ELR (cell line): ENCODE measurements around the gene ANGPTL4.
A peak's percentile ranks its signal among the peaks of the same experiment; 100 is the strongest.
"Not testable (repeated sequence)": the region's sequence is repeated elsewhere in the genome, so short reads cannot be mapped to it uniquely, and the experiment has no call there.

Experiments
- DNase-seq: peaks from one replicate; pipeline ENCODE4 v3.0.0-alpha.2; 2015; ENCODE audit warnings: low read depth

The ANGPTL4 gene

DNA sequence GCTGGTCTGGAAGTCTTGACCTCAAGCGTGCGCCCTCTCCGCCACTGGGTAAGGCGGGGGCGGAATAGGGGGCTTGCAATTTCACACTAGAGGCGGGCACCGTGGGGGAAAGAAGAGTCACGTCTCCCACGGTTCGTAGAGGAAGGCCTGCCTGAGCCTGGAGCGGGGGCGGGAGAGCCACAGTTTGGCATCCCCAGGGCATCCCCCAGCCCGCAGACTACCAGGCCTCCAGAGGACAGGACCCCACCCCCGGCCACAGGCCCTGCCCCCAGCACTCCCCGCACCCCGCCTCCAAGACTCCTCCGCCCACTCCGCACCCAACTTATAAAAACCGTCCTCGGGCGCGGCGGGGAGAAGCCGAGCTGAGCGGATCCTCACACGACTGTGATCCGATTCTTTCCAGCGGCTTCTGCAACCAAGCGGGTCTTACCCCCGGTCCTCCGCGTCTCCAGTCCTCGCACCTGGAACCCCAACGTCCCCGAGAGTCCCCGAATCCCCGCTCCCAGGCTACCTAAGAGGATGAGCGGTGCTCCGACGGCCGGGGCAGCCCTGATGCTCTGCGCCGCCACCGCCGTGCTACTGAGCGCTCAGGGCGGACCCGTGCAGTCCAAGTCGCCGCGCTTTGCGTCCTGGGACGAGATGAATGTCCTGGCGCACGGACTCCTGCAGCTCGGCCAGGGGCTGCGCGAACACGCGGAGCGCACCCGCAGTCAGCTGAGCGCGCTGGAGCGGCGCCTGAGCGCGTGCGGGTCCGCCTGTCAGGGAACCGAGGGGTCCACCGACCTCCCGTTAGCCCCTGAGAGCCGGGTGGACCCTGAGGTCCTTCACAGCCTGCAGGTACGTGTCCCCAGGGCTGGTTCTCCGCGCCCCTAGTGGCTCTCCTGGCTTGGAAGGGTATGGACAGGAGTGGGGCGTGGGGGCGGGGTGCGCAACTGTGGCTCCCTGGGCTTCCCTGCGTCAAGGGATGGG lies at the start of gene ANGPTL4:
ANGPTL4 (plus strand) TSS at position 353 of the 969 bp plus-strand sequence; CDS start at position 520, 167 bp downstream.
- peak; percentile 86 for DNase-seq

DNA sequence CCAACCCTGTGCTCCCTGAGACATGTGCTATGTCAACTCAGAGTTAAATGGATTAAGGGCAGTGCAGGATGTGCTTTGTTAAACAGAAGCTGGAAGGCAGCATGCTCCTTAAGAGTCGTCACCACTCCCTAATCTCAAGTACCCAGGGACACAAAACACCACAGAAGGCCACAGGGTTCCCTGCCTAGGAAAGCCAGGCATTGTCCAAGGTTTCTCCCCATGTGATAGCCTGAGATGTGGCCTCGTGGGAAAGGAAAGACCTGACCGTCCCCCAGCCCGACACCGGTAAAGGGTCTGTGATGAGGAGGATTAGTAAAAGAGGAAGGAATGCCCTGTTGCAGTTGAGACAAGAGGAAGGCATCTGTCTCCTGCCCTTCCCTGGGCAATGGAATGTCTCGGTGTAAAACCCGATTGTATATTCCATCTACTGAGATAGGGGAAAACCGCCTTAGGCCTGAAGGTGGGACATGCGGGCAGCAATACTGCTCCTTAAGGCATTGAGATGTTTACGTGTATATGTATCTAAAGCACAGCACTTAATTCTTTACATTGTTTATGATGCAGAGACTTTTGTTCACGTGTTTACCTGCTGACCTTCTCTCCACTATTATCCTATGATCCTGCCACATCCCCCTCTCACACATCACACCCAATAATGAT lies 48.8 kb upstream of the ANGPTL4 start:
- DNase-seq = not testable (repeated sequence)

- DNase-seq = no peak
These were observed 47.4 kb upstream of the ANGPTL4 start for GRCh38 chr19:8316351-8317125.

DNA sequence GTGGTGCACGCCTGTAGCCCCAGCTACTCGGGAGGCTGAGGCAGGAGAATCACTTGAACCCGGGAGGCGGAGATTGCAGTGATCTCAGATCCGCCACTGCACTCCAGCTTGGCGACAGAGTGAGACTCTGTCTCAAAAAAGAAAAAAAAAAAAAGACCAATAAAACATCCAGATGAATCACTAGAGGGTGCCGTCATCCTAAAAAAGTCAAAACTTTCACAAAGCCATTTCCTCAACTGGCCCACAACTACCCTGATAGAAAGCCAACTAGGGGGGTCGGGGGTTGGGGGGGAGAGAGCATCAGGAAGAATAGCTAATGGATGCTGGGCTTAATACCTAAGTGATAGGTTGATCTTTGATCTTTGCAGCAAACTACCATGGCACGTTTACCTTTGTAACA lies 45.1 kb upstream of the ANGPTL4 start:
- peak; percentile 28 for DNase-seq

DNA sequence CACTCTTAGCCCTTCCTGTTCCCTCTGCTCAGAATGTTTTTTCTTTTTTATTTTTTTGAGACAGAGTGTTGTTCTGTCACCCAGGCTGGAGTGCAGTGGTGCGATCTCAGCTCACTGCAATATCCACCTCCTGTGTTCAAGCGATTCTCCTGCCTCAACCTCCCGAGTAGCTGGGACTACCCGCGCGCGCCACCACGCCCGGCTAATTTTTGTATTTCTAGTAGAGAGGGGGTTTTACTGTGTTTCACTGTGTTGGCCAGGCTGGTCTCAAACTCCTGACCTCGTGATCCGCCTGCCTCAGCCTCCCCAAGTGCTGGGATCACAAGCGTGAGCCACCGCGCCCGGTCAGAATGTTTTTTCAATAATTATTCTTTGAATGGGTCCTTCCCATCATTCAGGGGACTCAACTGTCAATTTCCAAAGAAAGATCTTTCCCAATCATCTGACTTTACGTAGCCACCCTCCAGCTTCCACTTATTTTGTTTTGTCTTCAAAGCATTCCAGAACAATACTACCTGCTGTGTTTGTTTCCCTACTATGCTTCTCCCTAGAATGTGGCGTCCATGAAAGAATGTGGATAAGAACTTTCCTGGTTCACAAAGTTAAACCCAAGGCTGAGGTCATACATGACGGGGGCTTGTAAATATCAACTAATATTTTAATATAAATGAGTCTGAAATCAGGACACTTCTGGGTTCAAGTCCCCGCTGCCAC lies 44.0 kb upstream of the ANGPTL4 start:
- no peak for DNase-seq

DNA sequence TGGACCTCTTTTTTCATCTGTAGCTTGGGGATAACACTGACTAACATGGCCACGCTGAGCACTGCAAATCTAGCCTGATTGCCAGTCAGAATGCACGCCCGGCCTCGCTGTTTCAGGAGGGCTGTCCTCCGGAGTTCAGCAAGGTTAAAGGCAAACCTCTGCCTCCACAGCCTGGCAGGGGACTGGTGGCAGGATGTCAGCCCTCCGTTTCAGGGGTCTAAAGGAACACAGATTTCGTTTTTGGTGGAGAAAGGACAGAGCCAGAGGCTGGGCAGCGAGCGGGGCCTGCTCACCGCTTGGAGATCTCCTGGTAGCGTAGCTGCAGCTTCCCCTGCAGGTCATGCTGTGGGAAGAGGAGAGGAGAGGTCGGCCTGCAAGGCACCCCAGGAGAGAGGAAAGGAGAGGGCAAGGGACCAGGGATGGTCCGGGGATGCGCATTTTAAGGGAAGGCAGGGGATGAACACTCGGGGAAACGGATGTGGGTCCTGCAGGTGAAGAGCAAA lies 43.3 kb upstream of the ANGPTL4 start:
- DNase-seq = peak; percentile 51

DNA sequence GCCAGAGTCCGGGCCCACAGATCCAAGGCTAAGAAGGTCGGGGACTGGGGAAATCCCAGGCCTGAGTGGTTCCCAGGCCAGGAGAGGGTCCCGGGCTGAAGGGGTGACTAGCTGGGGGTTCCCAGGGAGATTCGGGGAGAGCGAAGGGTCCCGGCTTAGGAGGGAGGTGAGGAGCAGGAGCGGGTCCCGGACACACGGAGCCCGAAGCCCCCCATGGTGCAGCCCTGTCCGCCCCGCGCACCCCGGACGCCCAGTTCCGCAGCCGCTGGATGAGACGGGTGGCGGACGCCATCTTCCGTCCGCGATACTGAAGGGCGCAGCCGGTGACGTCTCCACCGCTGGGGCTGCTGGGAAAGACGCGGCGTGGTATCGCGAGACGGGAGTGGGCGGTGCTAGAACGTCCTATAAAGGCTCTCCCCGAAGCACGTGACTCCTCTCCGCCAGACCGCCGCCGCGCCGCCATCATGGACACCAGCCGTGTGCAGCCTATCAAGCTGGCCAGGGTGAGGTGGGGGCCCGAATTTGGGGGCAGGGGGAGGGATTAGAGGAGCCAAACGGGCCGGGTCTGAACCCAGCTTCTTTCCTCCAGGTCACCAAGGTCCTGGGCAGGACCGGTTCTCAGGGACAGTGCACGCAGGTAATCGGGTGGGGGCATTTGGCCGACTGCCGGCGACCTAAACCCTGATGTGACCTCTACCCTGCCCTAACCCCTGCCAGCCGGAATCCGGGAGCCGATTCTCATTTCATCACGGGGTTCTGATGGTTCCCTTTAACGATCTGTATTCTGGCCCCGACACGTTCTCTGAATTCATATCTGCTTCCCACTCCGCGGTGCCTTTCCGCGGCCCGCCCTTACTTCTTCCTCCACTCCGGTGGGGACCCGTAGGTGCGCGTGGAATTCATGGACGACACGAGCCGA lies 42.6 kb upstream of the ANGPTL4 start, which contains the start of the genes NDUFA7 and RPS28:
NDUFA7 (minus strand) TSS at position 309 of the 919 bp plus-strand sequence; CDS start at position 292, 17 bp downstream.
RPS28 (plus strand) TSS at position 430 of the 919 bp plus-strand sequence; CDS start at position 465, 35 bp downstream.
- peak; percentile 97 for DNase-seq

DNA sequence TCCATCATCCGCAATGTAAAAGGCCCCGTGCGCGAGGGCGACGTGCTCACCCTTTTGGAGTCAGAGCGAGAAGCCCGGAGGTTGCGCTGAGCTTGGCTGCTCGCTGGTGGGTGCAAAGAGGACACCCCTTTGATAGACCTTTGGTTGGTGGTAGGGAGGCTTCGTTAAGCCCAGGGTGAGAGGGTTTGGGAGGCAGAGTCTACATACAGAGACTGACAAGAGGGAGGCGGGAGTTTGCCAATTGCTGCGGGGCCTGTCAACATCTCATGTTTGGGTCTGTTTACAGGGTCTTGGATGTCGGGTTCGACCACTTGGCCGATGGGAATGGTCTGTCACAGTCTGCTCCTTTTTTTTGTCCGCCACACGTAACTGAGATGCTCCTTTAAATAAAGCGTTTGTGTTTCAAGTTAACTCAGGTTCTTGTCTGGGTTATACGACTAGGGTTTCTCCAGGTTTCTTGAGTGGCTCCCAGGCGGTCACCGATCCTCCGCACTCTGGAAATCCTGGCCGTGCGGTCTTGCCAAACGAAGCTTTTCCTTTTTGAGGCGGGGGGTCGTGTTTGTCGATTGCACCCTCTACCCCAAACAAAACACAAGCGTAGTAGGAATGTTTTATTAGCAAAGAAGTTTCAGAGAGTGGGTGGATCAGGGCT lies 41.8 kb upstream of the ANGPTL4 start:
- no peak for DNase-seq

- no peak for DNase-seq
These were observed 41.3 kb upstream of the ANGPTL4 start for GRCh38 chr19:8322638-8322997.

GRCh38 chr19:8323781-8324185 lies 40.2 kb upstream of the ANGPTL4 start:
- DNase-seq = peak; percentile 31

GRCh38 chr19:8324186-8325050 lies 39.5 kb upstream of the ANGPTL4 start:
- DNase-seq = peak; percentile 33

DNA sequence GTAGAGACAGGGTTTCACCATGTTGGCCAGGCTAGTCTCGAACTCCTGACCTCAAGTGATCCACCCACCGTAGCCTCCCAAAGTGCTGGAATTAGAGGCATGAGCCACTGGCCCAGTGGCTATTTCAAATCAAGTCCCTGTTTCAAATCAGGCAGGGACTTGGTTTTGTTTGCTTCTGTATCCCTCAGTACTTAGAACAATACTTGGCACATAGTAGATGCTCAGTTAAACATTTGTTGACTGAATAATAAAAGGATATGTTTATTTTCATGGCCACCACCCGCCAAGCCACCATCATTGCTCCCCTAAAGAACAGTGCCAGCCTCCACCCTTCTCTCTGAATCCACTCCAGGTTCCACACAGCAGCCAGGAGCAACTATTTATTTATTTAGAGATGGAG lies 38.5 kb upstream of the ANGPTL4 start:
- DNase-seq = no peak

GRCh38 chr19:8329996-8330395 lies 34.0 kb upstream of the ANGPTL4 start:
- no peak for DNase-seq

DNA sequence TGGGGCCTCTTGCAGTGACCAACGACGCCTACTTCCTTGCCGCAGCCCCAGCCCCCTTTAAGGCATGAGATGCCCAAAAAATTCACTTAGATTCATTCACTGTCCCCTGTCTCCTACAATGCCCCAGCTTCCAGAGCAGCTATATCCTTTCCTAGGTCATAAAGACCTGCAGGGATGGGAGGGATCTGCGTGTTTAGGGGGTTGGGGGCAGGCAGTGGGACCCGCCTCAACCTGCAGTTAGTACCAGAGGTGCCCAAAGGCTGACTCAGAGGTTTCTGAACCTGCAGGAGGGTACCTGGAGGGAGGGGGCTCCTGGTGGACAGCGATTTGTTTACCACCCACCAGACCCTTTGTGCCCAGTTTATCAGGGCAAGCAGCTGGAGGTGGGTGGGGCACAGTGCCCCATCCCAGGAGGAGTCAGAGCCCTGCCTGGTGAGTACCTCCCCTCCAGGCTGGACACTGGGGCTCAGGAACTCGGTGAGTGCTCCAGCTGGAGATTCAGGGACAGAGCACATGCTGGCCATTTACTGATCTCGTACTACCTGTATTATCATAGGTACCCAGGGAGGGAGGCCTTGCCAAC lies 32.6 kb upstream of the ANGPTL4 start:
- no peak for DNase-seq

DNA sequence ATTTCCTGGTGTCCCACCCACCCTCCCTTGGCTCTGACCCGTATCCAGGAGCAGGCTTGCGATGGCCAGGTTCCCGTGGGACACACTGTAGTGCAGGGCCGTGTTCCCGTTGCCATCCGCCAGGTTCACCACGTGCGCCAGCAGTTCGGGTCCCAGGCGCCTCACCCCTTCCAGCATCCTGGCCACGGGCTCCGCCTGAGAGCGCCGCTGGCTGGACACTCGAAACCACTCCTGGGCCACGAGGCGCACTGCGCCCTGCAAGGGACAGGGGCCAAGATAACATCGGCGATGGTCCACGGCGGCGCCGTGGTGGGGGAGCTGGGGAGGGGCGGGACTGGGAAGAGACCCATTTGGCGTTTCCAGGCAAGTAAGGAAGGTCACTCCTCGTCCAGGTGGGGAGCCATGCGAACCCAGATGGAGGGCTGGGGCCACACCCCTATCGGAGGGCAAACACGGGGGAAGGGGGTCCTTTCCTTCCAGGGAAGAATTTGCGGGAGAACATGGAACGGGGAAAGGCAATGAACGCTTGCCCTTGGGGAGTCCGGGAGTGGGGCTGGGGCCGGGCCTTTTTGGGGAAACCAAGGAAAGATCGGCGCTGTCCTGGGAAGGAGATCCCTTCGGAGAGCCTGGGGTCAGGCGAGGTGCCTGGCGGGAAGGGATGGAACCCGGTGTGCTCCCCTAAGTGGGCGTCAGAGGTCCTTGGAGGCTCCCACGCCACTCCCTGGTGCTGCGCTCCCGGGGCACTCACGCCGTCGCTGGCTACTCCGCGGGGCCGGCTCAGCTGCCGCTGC lies 30.8 kb upstream of the ANGPTL4 start:
- DNase-seq = no peak

GRCh38 chr19:8333767-8334457 lies 30.0 kb upstream of the ANGPTL4 start:
- DNase-seq = no peak
